CD4-positive, alpha-beta T cell (primary cell): Measurements from ENCODE around the gene ARPC4. TPM values are rescaled to one million over a fixed set of nuclear protein-coding genes. Genes with fewer than 3 reads are reported as not detected.

Experiments used
- ATAC-seq: fragments of 200-7000 bp; cut with Tn5 transposase; one replicate; pipeline ENCODE4 v1.10.0; 2022; ENCODE audit warnings: mild to moderate bottlenecking; ENCODE audit not compliant: poor library complexity
- CTCF ChIA-PET: fragments of 350-600 bp; sonication (Branson Sonifier 250); formaldehyde crosslinking; loops from one replicate; lab custom pipeline; 2021; ENCODE audit warnings: antibody characterized with exemption, inconsistent platforms; lab: Charles Lee
- POLR2A ChIA-PET: fragments of 350-600 bp; sonication (Branson Sonifier 250); formaldehyde crosslinking; loops from one replicate; lab custom pipeline; 2021; ENCODE audit warnings: antibody characterized with exemption, inconsistent platforms; lab: Charles Lee
- DNase-seq, 14 experiments: peaks; one replicate each; pipeline ENCODE4 v3.0.0-alpha.2; 2013 to 2020; ENCODE audit warnings: mixed read lengths in 2 of 14
- H3K27ac ChIP-seq, 2 donors: one replicate each; pipeline versions ENCODE4 v1.5.1 to v1.7.0; 2013; ENCODE audit warnings: low read length in 2 of 2, low read depth in 1 of 2, mild to moderate bottlenecking in 1 of 2
- H3K27me3 ChIP-seq, 2 experiments: 1 replicate in 1 of 2; 2 replicates in 1 of 2; pipeline versions ENCODE4 v1.6.1 to v1.7.0; 2013; ENCODE audit warnings: low read length in 2 of 2, control low read depth in 1 of 2, mild to moderate bottlenecking in 1 of 2, moderate library complexity in 1 of 2; ENCODE audit not compliant: insufficient read depth in 2 of 2, control insufficient read depth in 1 of 2
- H3K36me3 ChIP-seq: one replicate; pipeline ENCODE4 v1.6.1; 2013; ENCODE audit warnings: low read length, control low read depth; ENCODE audit not compliant: insufficient read depth
- H3K4me1 ChIP-seq: one replicate; pipeline ENCODE4 v1.6.1; 2013; ENCODE audit warnings: low read length, control low read depth; ENCODE audit not compliant: insufficient read depth
- H3K4me3 ChIP-seq: one replicate; pipeline ENCODE4 v1.5.1; 2013; ENCODE audit warnings: mild to moderate bottlenecking, low read length, moderate library complexity
- H3K9me3 ChIP-seq, 2 experiments: 1 replicate in 1 of 2; 2 replicates in 1 of 2; pipeline versions ENCODE4 v1.6.1 to v1.7.0; 2013; ENCODE audit warnings: low read length in 2 of 2, mild to moderate bottlenecking in 2 of 2, control low read depth in 1 of 2, moderate library complexity in 1 of 2; ENCODE audit not compliant: control insufficient read depth in 1 of 2, insufficient read depth in 1 of 2
- H3K27ac Mint-ChIP-seq: one replicate; pipeline ENCODE4 v1.8.0; 2020; ENCODE audit warnings: mixed read lengths
- H3K27me3 Mint-ChIP-seq: one replicate; pipeline ENCODE4 v1.8.0; 2021; ENCODE audit warnings: mixed read lengths
- H3K36me3 Mint-ChIP-seq: one replicate; pipeline ENCODE4 v1.8.0; 2021; ENCODE audit warnings: low read depth, mixed read lengths
- H3K4me1 Mint-ChIP-seq: one replicate; pipeline ENCODE4 v1.8.0; 2021; ENCODE audit warnings: low read depth, mixed read lengths
- H3K4me3 Mint-ChIP-seq: one replicate; pipeline ENCODE4 v1.8.0; 2020; ENCODE audit warnings: mild to moderate bottlenecking, mixed read lengths
- H3K9me3 Mint-ChIP-seq: one replicate; pipeline ENCODE4 v1.8.0; 2020; ENCODE audit warnings: mixed read lengths
- intact Hi-C, 2 experiments: fragments of 100-400 bp; cut with DNase I in 1 of 2; cut with micrococcal nuclease in 1 of 2; formaldehyde crosslinking; loops; one replicate each; pipeline versions ENCODE4 v1.15.1 to v1.9.0; 2023 to 2025; cut with DNase I, micrococcal nuclease
- total RNA-seq, 174 experiments: library from RNA in 2 of 174; stranded (reverse) in 2 of 174; gene quantifications; one replicate each; pipeline ENCODE4 v1.2.3 and lab custom pipeline; 2021 to 2026
- TF ChIP-seq, protein P1 (sequence below): fragments of 200-600 bp; IDR thresholded peaks from one replicate; pipeline ENCODE4 v1.8.0; 2022; ENCODE audit warnings: antibody characterized with exemption, mild to moderate bottlenecking

The ARPC4 gene
- total RNA-seq, 2 experiments from 2014 or later = 88.7 to 91.3 TPM

DNA sequence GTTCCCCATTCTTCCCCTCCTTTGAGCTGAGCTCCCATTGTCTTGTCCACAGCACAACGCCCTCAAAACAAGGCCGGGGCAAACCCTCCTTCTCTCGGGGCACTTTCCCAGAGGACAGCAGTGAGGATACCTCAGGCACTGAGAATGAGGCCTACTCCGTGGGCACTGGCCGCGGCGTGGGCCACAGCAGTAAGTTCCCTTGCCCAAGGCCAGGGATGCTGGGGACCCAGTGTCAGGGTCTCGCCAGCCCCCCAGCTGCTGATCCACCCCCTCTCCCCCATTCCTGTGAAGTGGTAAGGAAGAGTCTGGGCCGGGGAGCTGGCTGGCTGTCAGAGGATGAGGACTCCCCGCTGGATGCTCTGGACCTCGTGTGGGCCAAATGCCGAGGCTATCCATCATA is 47.4 kb upstream of the ARPC4 start:
- Histone ChIP-seq H3K36me3 (peaks cover 80% of the 10 kb centered on the region), H3K4me1 (peaks cover 12% of the 10 kb centered on the region), H3K9me3 (no peaks in the 10 kb centered on the region), H3K27me3 (no peaks in the 10 kb centered on the region), H3K27ac (no peak overlapping the region), H3K4me3 (no peak overlapping the region)
- ATAC-seq (no peak), DNase-seq (no peak)
- Mint-ChIP-seq H3K27ac (no peak overlapping the region), H3K4me3 (no peak overlapping the region), H3K4me1 (peaks cover 16% of the 10 kb centered on the region), H3K9me3 (no peaks in the 10 kb centered on the region), H3K36me3 (peaks cover 92% of the 10 kb centered on the region), H3K27me3 (no peaks in the 10 kb centered on the region)
- POLR2A ChIA-PET = no interaction called here
- TF ChIP-seq, protein P1, sequence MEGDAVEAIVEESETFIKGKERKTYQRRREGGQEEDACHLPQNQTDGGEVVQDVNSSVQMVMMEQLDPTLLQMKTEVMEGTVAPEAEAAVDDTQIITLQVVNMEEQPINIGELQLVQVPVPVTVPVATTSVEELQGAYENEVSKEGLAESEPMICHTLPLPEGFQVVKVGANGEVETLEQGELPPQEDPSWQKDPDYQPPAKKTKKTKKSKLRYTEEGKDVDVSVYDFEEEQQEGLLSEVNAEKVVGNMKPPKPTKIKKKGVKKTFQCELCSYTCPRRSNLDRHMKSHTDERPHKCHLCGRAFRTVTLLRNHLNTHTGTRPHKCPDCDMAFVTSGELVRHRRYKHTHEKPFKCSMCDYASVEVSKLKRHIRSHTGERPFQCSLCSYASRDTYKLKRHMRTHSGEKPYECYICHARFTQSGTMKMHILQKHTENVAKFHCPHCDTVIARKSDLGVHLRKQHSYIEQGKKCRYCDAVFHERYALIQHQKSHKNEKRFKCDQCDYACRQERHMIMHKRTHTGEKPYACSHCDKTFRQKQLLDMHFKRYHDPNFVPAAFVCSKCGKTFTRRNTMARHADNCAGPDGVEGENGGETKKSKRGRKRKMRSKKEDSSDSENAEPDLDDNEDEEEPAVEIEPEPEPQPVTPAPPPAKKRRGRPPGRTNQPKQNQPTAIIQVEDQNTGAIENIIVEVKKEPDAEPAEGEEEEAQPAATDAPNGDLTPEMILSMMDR = no peak
- CTCF ChIA-PET = interaction anchor here (0.5 kb wide), 1 partner anchor 1591 kb away, joined by 5 read pairs; no protein-coding TSS in a partner anchor
- intact Hi-C loops = loop anchor here in 1 of 2 experiments (5.0 kb wide), 3 partner anchors 62 to 147 kb away; partner anchors contain the start of gene JAGN1

DNA sequence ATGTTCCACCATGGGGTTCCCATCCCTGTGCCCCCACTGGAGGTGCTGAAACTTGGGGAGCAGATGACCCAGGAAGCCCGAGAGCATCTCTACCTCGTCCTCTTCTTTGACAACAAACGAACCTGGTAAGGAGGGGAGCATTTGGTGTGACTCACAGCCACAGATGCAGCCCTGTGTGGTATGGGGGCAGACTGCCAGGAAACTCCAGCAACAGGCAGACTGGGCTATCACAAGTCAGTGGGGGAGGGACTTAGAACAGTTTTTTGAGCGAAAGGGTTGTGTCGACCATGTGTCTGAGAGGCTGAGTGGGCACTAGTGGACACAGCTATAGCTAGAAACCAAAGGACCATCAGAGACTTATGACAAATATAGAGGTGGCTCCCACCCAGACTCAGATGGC is 46.6 kb upstream of the ARPC4 start:
- DNase-seq (no peak), ATAC-seq (no peak)
- H3K4me3 ChIP-seq = no peak overlapping the region
- H3K36me3 ChIP-seq = peaks cover 71% of the 10 kb centered on the region
- H3K9me3 ChIP-seq = no peaks in the 10 kb centered on the region
- no peak overlapping the region for H3K27ac Mint-ChIP-seq
- H3K27me3 ChIP-seq = no peaks in the 10 kb centered on the region
- intact Hi-C loops = loop anchor here in 1 of 2 experiments (5.0 kb wide), 3 partner anchors 61 to 146 kb away; partner anchors contain the start of gene JAGN1
- POLR2A ChIA-PET = no interaction called here
- H3K4me1 ChIP-seq = peaks cover 20% of the 10 kb centered on the region
- H3K36me3 Mint-ChIP-seq = peaks cover 89% of the 10 kb centered on the region
- TF ChIP-seq, protein P1 = no peak
- H3K4me1 Mint-ChIP-seq = peaks cover 24% of the 10 kb centered on the region
- H3K4me3 Mint-ChIP-seq = no peak overlapping the region
- H3K27me3 Mint-ChIP-seq = no peaks in the 10 kb centered on the region
- H3K9me3 Mint-ChIP-seq = no peaks in the 10 kb centered on the region
- H3K27ac ChIP-seq = no peak overlapping the region
- CTCF ChIA-PET = no interaction called here

DNA sequence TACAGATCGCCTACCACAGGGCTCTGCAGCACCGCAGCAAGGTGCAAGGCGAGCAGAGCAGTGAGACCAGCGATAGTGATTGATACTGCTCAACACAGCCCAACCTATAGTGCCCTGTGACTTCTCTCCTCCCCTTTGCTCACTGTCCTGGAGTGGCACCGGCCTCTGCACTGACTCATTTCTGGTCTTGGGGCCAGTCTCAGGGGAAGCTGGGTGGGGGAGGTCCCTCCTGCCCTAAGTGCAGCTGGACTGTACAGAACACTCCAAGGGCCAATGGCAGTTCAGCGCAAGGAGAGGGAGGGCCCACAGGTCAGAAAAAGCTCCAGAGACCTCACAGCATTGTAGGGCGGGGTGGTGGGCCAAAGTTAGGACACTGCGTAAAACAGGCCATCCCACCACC is 45.6 kb upstream of the ARPC4 start:
- DNase-seq (no peak), ATAC-seq (no peak)
- no peaks in the 10 kb centered on the region for H3K27me3 Mint-ChIP-seq
- H3K9me3 ChIP-seq = no peaks in the 10 kb centered on the region
- peaks cover 30% of the 10 kb centered on the region for H3K4me1 ChIP-seq
- H3K36me3 ChIP-seq = peaks cover 68% of the 10 kb centered on the region
- H3K36me3 Mint-ChIP-seq = peaks cover 89% of the 10 kb centered on the region
- no peak overlapping the region for H3K4me3 Mint-ChIP-seq
- ChIA-PET POLR2A (interaction anchor here (1.0 kb wide), 1 partner anchor 350 kb away, joined by 3 read pairs; the partner anchor contains the start of gene SETD5), CTCF (no interaction called here)
- TF ChIP-seq, protein P1 = no peak
- H3K4me1 Mint-ChIP-seq = peaks cover 34% of the 10 kb centered on the region
- H3K27ac Mint-ChIP-seq = peak overlapping the region; percentile 36
- no peak overlapping the region for H3K4me3 ChIP-seq
- no peaks in the 10 kb centered on the region for H3K27me3 ChIP-seq
- intact Hi-C loops = loop anchor here in 1 of 2 experiments (5.0 kb wide), 3 partner anchors 60 to 145 kb away; partner anchors contain the start of gene JAGN1
- H3K27ac ChIP-seq = no peak overlapping the region
- no peaks in the 10 kb centered on the region for H3K9me3 Mint-ChIP-seq
